PC-9 (cell line): Measurements from ENCODE around the gene NDUFS6. TPM values are rescaled to one million over a fixed set of nuclear protein-coding genes. Genes with fewer than 3 reads are reported as not detected.

Experiments used
- BruUV-seq: library from RNA; stranded (reverse); fragments of 400-500 nt; replicated peaks from 2 replicates; lab custom pipeline; 2021; lab: Mats Ljungman, UMichigan
- CTCF ChIA-PET: fragments of 300-600 bp; sonication (Branson Sonifier 250); formaldehyde crosslinking; loops from one replicate; lab custom pipeline; 2022; ENCODE audit warnings: antibody characterized with exemption; lab: Charles Lee
- POLR2A ChIA-PET: fragments of 300-600 bp; sonication (Branson Sonifier 250); formaldehyde crosslinking; loops from one replicate; lab custom pipeline; 2022; ENCODE audit warnings: antibody characterized with exemption; ENCODE audit not compliant: unreplicated experiment; lab: Charles Lee
- DNase-seq, 2 experiments: peaks; one replicate each; pipeline versions ENCODE4 v3.0.0 to v3.0.0-alpha.2; 2015 to 2022; ENCODE audit warnings: mixed read lengths in 1 of 2
- H2AFZ ChIP-seq: fragments of 200-600 bp; sonication (generic); 2 replicates; pipeline ENCODE4 v1.8.1; 2017; ENCODE audit warnings: antibody characterized with exemption
- H3F3A ChIP-seq: fragments of 200-600 bp; sonication (generic); 2 replicates; pipeline ENCODE4 v1.8.1; 2017; ENCODE audit warnings: antibody characterized with exemption, mild to moderate bottlenecking, low read depth; ENCODE audit not compliant: insufficient read depth
- H3K27ac ChIP-seq: fragments of 200-600 bp; sonication (generic); 2 replicates; pipeline ENCODE4 v1.6.1; 2016; ENCODE audit warnings: mixed run types
- H3K27me3 ChIP-seq: fragments of 200-600 bp; sonication (generic); 2 replicates; pipeline ENCODE4 v1.6.1; 2016; ENCODE audit warnings: low read depth, mixed run types; ENCODE audit not compliant: insufficient read depth
- H3K36me3 ChIP-seq: fragments of 200-600 bp; sonication (generic); 2 replicates; pipeline ENCODE4 v1.6.1; 2016; ENCODE audit warnings: low read depth, mixed run types
- H3K4me1 ChIP-seq: fragments of 200-600 bp; sonication (generic); replicated peaks from 2 replicates; pipeline ENCODE4 v1.6.1; 2016; ENCODE audit warnings: mixed run types; ENCODE audit not compliant: insufficient read depth
- H3K4me2 ChIP-seq: fragments of 200-600 bp; sonication (generic); 2 replicates; pipeline ENCODE4 v1.6.1; 2017; ENCODE audit warnings: mixed run types
- H3K4me3 ChIP-seq: fragments of 200-600 bp; sonication (generic); 2 replicates; pipeline ENCODE4 v1.6.1; 2016; ENCODE audit warnings: mixed run types
- H3K79me2 ChIP-seq: fragments of 200-600 bp; sonication (generic); 2 replicates; pipeline ENCODE4 v1.6.1; 2017; ENCODE audit warnings: low read depth, mixed run types
- H3K9me2 ChIP-seq: fragments of 200-600 bp; sonication (generic); 2 replicates; pipeline ENCODE4 v1.8.1; 2017; ENCODE audit warnings: mild to moderate bottlenecking; ENCODE audit not compliant: insufficient read depth
- H3K9me3 ChIP-seq: fragments of 200-600 bp; sonication (generic); 2 replicates; pipeline ENCODE4 v1.8.1; 2016; ENCODE audit warnings: low read depth; ENCODE audit not compliant: insufficient read depth
- H4K20me1 ChIP-seq: fragments of 200-600 bp; sonication (generic); 2 replicates; pipeline ENCODE4 v1.8.1; 2017; ENCODE audit not compliant: insufficient read depth
- CTCF ChIP-seq: fragments of 200-600 bp; sonication (generic); conservative IDR thresholded peaks from 2 replicates; pipeline ENCODE4 v1.6.1; 2017; ENCODE audit warnings: mixed run types, antibody characterized with exemption, mild to moderate bottlenecking, moderate library complexity
- EZH2 ChIP-seq: fragments of 200-600 bp; sonication (generic); IDR thresholded peaks from 2 replicates; pipeline ENCODE4 v1.8.0; 2017; ENCODE audit warnings: antibody characterized with exemption, low read depth
- intact Hi-C: fragments of 100-400 bp; cut with micrococcal nuclease; formaldehyde crosslinking; loops from one replicate; pipeline ENCODE4 v1.10.0; 2022; ENCODE audit not compliant: unreplicated experiment
- total RNA-seq: library from RNA; stranded (reverse); gene quantifications from 2 replicates; pipeline ENCODE4 v1.2.3, GENCODE V29; 2021

The NDUFS6 gene
- total RNA-seq, 1 experiment from 2014 or later: 153 TPM

GRCh38 chr5:1827025-1827885 lies 26.0 kb downstream of the NDUFS6 start:
- POLR2A ChIA-PET: no interaction called here
- no TSS peak for BruUV-seq

GRCh38 chr5:1827886-1828397 lies 26.7 kb downstream of the NDUFS6 start:
- Histone ChIP-seq H3K36me3 (no peaks in the 10 kb centered on the region), H3K27ac (no peak overlapping the region), H3K4me3 (no peak overlapping the region), H3K4me1 (no peaks in the 10 kb centered on the region), H3K9me2 (no peaks in the 10 kb centered on the region), H3K4me2 (no peak overlapping the region), H3K9me3 (no peaks in the 10 kb centered on the region), H2AFZ (no peak overlapping the region), H3K27me3 (peaks cover 12% of the 10 kb centered on the region; the same call in 1 of the 2 replicates), H3F3A (no peaks in the 10 kb centered on the region), H4K20me1 (no peaks in the 10 kb centered on the region), H3K79me2 (no peaks in the 10 kb centered on the region)
- TF ChIP-seq CTCF: no peak
- no peak for TF ChIP-seq EZH2
- no peak for DNase-seq
- ChIA-PET CTCF (no interaction called here), POLR2A (no interaction called here)
- intact Hi-C loops: no loop called here
- no TSS peak for BruUV-seq

More at GRCh38 chr5:1827025-1827885, 26.0 kb downstream of the NDUFS6 start:
- no peak overlapping the region for H3K4me2 ChIP-seq
- no peaks in the 10 kb centered on the region for H3F3A ChIP-seq
- no peak overlapping the region for H3K4me3 ChIP-seq
- no peaks in the 10 kb centered on the region for H3K4me1 ChIP-seq
- peaks cover 5% of the 10 kb centered on the region; the same call in 1 of the 2 replicates for H3K27me3 ChIP-seq
- no peaks in the 10 kb centered on the region for H3K79me2 ChIP-seq
- no peak overlapping the region for H3K27ac ChIP-seq
- no peaks in the 10 kb centered on the region for H3K9me2 ChIP-seq
- no peaks in the 10 kb centered on the region for H3K36me3 ChIP-seq
- no peaks in the 10 kb centered on the region for H3K9me3 ChIP-seq
- TF ChIP-seq CTCF: no peak
- no peak for TF ChIP-seq EZH2
- CTCF ChIA-PET: no interaction called here
- H4K20me1 ChIP-seq: no peaks in the 10 kb centered on the region
- DNase-seq: no peak
- no peak overlapping the region for H2AFZ ChIP-seq
- intact Hi-C loops: no loop called here

GRCh38 chr5:1830571-1831228 lies 29.5 kb downstream of the NDUFS6 start:
- Histone ChIP-seq H3F3A (no peaks in the 10 kb centered on the region), H3K9me3 (no peaks in the 10 kb centered on the region), H3K9me2 (no peaks in the 10 kb centered on the region), H3K4me3 (no peak overlapping the region), H3K27me3 (peaks cover 40% of the 10 kb centered on the region), H3K79me2 (no peaks in the 10 kb centered on the region), H3K4me2 (no peak overlapping the region), H2AFZ (no peak overlapping the region), H4K20me1 (no peaks in the 10 kb centered on the region), H3K27ac (no peak overlapping the region), H3K36me3 (no peaks in the 10 kb centered on the region), H3K4me1 (no peaks in the 10 kb centered on the region)
- TF ChIP-seq EZH2 (no peak), CTCF (no peak)
- no TSS peak for BruUV-seq
- ChIA-PET POLR2A (no interaction called here), CTCF (no interaction called here)
- intact Hi-C loops: no loop called here
- DNase-seq: no peak
